DOHH2 (cell line): ENCODE results near the gene FCHSD2.

Experiments used
- CTCF ChIP-seq: fragments of 200-600 bp; sonication (generic); IDR thresholded peaks from one replicate; pipeline ENCODE4 v1.5.1; 2014; ENCODE audit warnings: antibody characterized with exemption, mild to moderate bottlenecking, low read depth, low read length; ENCODE audit not compliant: poor library complexity, severe bottlenecking
- EZH2phosphoT487 ChIP-seq: fragments of 200-600 bp; sonication (generic); IDR thresholded peaks from 2 replicates; pipeline ENCODE4 v1.6.1; 2017; ENCODE audit warnings: borderline replicate concordance, mild to moderate bottlenecking, antibody characterized with exemption, low read length, moderate library complexity, mixed read lengths

DNA sequence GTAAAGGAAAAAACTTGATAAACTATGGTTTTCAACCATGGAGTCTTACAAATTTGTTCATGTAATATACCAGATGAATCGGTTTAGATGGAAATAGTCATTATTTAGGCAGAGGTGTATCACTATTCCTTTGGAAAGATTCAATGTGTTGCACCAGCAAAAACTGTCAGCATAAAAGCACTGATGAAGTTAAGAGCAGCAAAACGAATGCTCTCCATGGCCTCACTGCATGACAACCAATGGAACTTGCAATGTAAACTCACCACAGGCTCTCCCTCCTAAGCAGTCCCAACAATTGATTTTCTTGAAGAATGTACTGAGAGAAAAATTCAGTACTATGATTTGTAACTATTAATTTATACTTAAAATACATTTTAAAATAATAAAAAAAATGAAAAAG, 139.9 kb downstream of the FCHSD2 start:
- TF ChIP-seq CTCF: no peak
- no peak for TF ChIP-seq EZH2phosphoT487
